Spleen (tissue), 7 donors: ENCODE results near the gene CFAP251.

Experiments used
- CTCF ChIP-seq, 11 experiments: fragments of 200-600 bp in 7 of 11; fragments of 450-650 bp in 4 of 11; sonication (generic) in 4 of 11; IDR thresholded peaks in 8 of 11; conservative IDR thresholded peaks in 3 of 11; 1 replicate in 7 of 11; 2 replicates in 4 of 11; pipeline versions ENCODE4 v1.4.0 to v1.8.0; 2016 to 2021; ENCODE audit warnings: antibody characterized with exemption in 11 of 11, inconsistent platforms in 4 of 11, mild to moderate bottlenecking in 1 of 11
- POLR2A ChIP-seq, 3 donors: fragments of 450-650 bp; IDR thresholded peaks; one replicate each; pipeline ENCODE4 v1.5.1; 2017; ENCODE audit warnings: antibody characterized with exemption in 3 of 3, mild to moderate bottlenecking in 1 of 3
- donor health status: DM: no; HTN: no; CAD: no; lungs with moderate emphysema.
- donor health status: DM: no; HTN: no; CAD: no.
- donor health status: DM: no; HTN: no; CAD: no.

GRCh38 chr12:121930862-121931261 lies 12.5 kb downstream of the CFAP251 start:
- TF ChIP-seq CTCF (IDR thresholded peaks at IDR 0.05 in 8 of 11, conservative IDR thresholded peaks at IDR 0.05 in 3 of 11) (no peak), POLR2A (IDR thresholded peaks at IDR 0.05) (no peak)
